CD4-positive, alpha-beta memory T cell (primary cell): ENCODE measurements around the gene FAM3A. TPM values are rescaled to one million over a fixed set of nuclear protein-coding genes. Genes with fewer than 3 reads are reported as not detected.

ENCODE experiments used
- CTCF ChIA-PET: fragments of 350-600 bp; sonication (Branson Sonifier 250); formaldehyde crosslinking; loops from one replicate; lab custom pipeline; 2021; ENCODE audit warnings: inconsistent platforms; ENCODE audit not compliant: partially characterized antibody; lab: Charles Lee
- POLR2A ChIA-PET: fragments of 350-600 bp; sonication (Branson Sonifier 250); formaldehyde crosslinking; loops from one replicate; lab custom pipeline; 2021; ENCODE audit not compliant: partially characterized antibody; lab: Charles Lee
- DNase-seq, 5 donors: peaks; one replicate each; pipeline versions ENCODE4 v3.0.0 to v3.0.0-alpha.2; 2020 to 2022; ENCODE audit warnings: mixed read lengths in 1 of 5
- H3K27ac ChIP-seq: one replicate; pipeline ENCODE4 v1.7.0; 2013; ENCODE audit warnings: low read depth, low read length
- H3K27me3 ChIP-seq: 2 replicates; pipeline ENCODE4 v1.7.0; 2013; ENCODE audit warnings: mild to moderate bottlenecking, low read length, moderate library complexity; ENCODE audit not compliant: insufficient read depth
- H3K36me3 ChIP-seq: 2 replicates; pipeline ENCODE4 v1.7.0; 2013; ENCODE audit warnings: mild to moderate bottlenecking, low read length, moderate library complexity; ENCODE audit not compliant: insufficient read depth
- H3K4me1 ChIP-seq: 2 replicates; pipeline ENCODE4 v1.7.0; 2013; ENCODE audit warnings: mild to moderate bottlenecking, low read length, moderate library complexity; ENCODE audit not compliant: insufficient read depth
- H3K4me3 ChIP-seq, 2 donors: one replicate each; pipeline ENCODE4 v1.7.0; 2013; ENCODE audit warnings: low read length in 2 of 2, mild to moderate bottlenecking in 1 of 2
- H3K9me3 ChIP-seq, 2 donors: one replicate each; pipeline ENCODE4 v1.7.0; 2013; ENCODE audit warnings: low read length in 2 of 2, control low read depth in 1 of 2; ENCODE audit not compliant: control insufficient read depth in 1 of 2
- H3K27ac Mint-ChIP-seq, 7 donors: one replicate each; pipeline ENCODE4 v1.8.0; 2020 to 2021; ENCODE audit warnings: mixed read lengths in 7 of 7, mild to moderate bottlenecking in 6 of 7, inconsistent platforms in 3 of 7, moderate library complexity in 3 of 7
- H3K27me3 Mint-ChIP-seq, 2 donors: one replicate each; pipeline ENCODE4 v1.8.0; 2020 to 2021; ENCODE audit warnings: mixed read lengths in 2 of 2
- H3K36me3 Mint-ChIP-seq, 2 donors: one replicate each; pipeline ENCODE4 v1.8.0; 2020 to 2021; ENCODE audit warnings: mixed read lengths in 2 of 2, inconsistent platforms in 1 of 2, mild to moderate bottlenecking in 1 of 2
- H3K4me1 Mint-ChIP-seq, 4 donors: one replicate each; pipeline ENCODE4 v1.8.0; 2020 to 2021; ENCODE audit warnings: mixed read lengths in 4 of 4, mild to moderate bottlenecking in 1 of 4
- H3K4me3 Mint-ChIP-seq, 8 donors: one replicate each; pipeline ENCODE4 v1.8.0; 2020 to 2021; ENCODE audit warnings: mixed read lengths in 8 of 8, mild to moderate bottlenecking in 7 of 8, moderate library complexity in 6 of 8, inconsistent platforms in 3 of 8
- H3K9me3 Mint-ChIP-seq, 8 donors: one replicate each; pipeline ENCODE4 v1.8.0; 2020 to 2021; ENCODE audit warnings: mixed read lengths in 8 of 8, mild to moderate bottlenecking in 5 of 8, inconsistent platforms in 3 of 8, moderate library complexity in 1 of 8
- intact Hi-C: fragments of 100-400 bp; cut with micrococcal nuclease; formaldehyde crosslinking; loops from one replicate; pipeline ENCODE4 v1.15.1; 2023
- polyA plus RNA-seq, 2 donors: library from polyadenylated mRNA; unstranded; fragments of 300-500 nt; fragmentation: Illumina TruSeq; gene quantifications; one replicate each; pipeline ENCODE4 v1.2.3, GENCODE V29; 2021
- total RNA-seq, 2 experiments: library from RNA; stranded (reverse); gene quantifications; one replicate each; pipeline ENCODE4 v1.2.3, GENCODE V29; 2021

The FAM3A gene
- total and polyA plus RNA-seq, 4 experiments from 2014 or later, result 18.4 to 51.8 (median 35.6) TPM

GRCh38 chrX:154464806-154465365 lies 51.1 kb downstream of the FAM3A start:
- intact Hi-C loops, result no loop called here
- H3K27me3 Mint-ChIP-seq, result no peaks in the 10 kb centered on the region
- peaks cover 0 to 18% of the 10 kb centered on the region in 2 donors for H3K36me3 Mint-ChIP-seq
- Histone ChIP-seq H3K27me3 (no peaks in the 10 kb centered on the region), H3K9me3 (no peaks in the 10 kb centered on the region), H3K4me3 (no peak overlapping the region), H3K4me1 (peaks cover 1% of the 10 kb centered on the region), H3K27ac (no peak overlapping the region), H3K36me3 (peaks cover 3% of the 10 kb centered on the region)
- POLR2A ChIA-PET, result no interaction called here
- H3K4me1 Mint-ChIP-seq, result peaks cover 0 to 9% (median 2%) of the 10 kb centered on the region in 4 donors
- CTCF ChIA-PET, result no interaction called here
- no peak overlapping the region for H3K27ac Mint-ChIP-seq
- no peak for DNase-seq
- no peaks in the 10 kb centered on the region for H3K9me3 Mint-ChIP-seq
- no peak overlapping the region for H3K4me3 Mint-ChIP-seq

DNA sequence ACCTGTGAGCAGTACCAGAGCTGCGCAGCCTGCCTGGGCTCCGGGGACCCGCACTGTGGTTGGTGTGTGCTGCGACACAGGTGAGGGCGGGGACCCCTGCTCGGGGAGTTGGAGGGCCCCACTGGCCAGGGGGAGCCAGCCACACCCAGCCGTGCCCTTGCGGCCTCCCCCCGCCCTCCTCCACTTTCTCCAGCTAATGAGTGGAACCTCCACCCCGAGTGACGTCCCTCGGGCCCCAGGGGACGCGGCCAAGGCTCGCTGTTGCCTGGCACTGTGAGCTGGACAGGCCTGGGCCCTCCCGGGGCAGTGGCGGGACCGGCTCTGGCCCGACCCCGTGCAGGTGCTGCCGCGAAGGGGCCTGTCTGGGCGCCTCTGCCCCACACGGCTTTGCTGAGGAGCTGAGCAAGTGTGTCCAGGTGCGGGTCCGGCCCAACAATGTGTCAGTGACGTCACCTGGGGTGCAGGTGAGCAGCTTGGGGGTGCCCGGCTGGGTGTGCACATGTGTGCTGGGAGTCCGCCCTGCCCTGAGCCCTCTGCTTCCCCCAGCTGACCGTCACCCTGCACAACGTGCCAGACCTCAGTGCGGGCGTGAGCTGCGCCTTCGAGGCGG lies 52.3 kb downstream of the FAM3A start:
- no peak for DNase-seq
- Histone ChIP-seq H3K27ac (no peak overlapping the region), H3K4me1 (peaks cover 9% of the 10 kb centered on the region), H3K4me3 (no peak overlapping the region), H3K9me3 (no peaks in the 10 kb centered on the region), H3K36me3 (peaks cover 3% of the 10 kb centered on the region), H3K27me3 (no peaks in the 10 kb centered on the region)
- H3K36me3 Mint-ChIP-seq, result peaks cover 0 to 20% of the 10 kb centered on the region in 2 donors
- H3K27ac Mint-ChIP-seq, result no peak overlapping the region
- CTCF ChIA-PET, result no interaction called here
- POLR2A ChIA-PET, result interaction anchor here (1.1 kb wide), 1 partner anchor 64 kb away, joined by 3 read pairs; no protein-coding TSS in a partner anchor
- H3K4me1 Mint-ChIP-seq, result peaks cover 0 to 14% (median 4%) of the 10 kb centered on the region in 4 donors
- H3K4me3 Mint-ChIP-seq, result no peak overlapping the region
- intact Hi-C loops, result no loop called here
- H3K9me3 Mint-ChIP-seq, result no peaks in the 10 kb centered on the region
- H3K27me3 Mint-ChIP-seq, result no peaks in the 10 kb centered on the region

DNA sequence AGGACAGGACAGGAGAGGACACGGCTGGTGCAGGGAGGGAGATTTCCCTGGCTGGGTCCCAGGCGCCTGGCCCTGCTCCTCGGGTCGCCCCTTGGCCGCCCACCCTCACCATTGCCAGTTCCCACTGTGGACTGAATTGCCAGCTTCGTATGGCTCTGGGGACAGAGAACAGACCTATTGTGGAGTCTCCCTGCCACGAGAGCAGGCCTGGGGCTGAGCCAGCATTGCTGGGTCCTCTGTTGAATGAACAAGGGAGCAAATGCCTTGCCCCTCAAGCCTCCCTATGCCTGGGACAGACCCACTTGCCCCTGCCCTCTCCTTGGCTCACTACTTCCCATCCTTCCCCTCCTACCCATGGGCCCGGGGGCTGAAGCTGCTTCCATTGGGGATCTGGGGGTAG lies 53.6 kb downstream of the FAM3A start:
- Mint-ChIP-seq H3K4me3 (no peak overlapping the region), H3K4me1 (peaks cover 3 to 15% (median 4%) of the 10 kb centered on the region in 4 donors), H3K27ac (no peak overlapping the region), H3K36me3 (peaks cover 0 to 20% of the 10 kb centered on the region in 2 donors), H3K9me3 (peaks cover 0 to 1% (median 0%) of the 10 kb centered on the region in 8 donors), H3K27me3 (no peaks in the 10 kb centered on the region)
- peaks cover 9% of the 10 kb centered on the region for H3K4me1 ChIP-seq
- ChIA-PET CTCF (interaction anchor here (0.7 kb wide), 1 partner anchor 65 kb away, joined by 3 read pairs; no protein-coding TSS in a partner anchor), POLR2A (interaction anchor here (0.9 kb wide), 2 partner anchors 22 to 64 kb away, joined by 3 to 4 read pairs; partner anchors contain the start of gene RPL10)
- peaks cover 3% of the 10 kb centered on the region for H3K36me3 ChIP-seq
- intact Hi-C loops, result no loop called here
- no peaks in the 10 kb centered on the region for H3K27me3 ChIP-seq
- H3K9me3 ChIP-seq, result no peaks in the 10 kb centered on the region
- no peak for DNase-seq
- H3K27ac ChIP-seq, result no peak overlapping the region
- no peak overlapping the region for H3K4me3 ChIP-seq

DNA sequence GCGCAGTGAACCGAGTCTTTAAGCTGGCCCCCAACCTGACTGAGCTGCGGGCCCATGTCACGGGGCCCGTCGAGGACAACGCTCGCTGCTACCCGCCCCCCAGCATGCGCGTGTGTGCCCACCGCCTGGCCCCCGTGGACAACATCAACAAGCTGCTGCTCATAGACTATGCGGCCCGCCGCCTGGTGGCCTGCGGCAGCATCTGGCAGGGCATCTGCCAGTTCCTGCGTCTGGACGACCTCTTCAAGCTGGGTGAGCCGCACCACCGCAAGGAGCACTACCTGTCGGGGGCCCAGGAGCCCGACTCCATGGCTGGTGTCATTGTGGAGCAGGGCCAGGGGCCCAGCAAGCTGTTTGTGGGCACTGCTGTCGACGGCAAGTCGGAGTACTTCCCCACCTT lies 55.7 kb downstream of the FAM3A start:
- H3K4me1 Mint-ChIP-seq, result peaks cover 4 to 19% (median 6%) of the 10 kb centered on the region in 4 donors
- H3K36me3 ChIP-seq, result peaks cover 3% of the 10 kb centered on the region
- peaks cover 9% of the 10 kb centered on the region for H3K4me1 ChIP-seq
- no peak overlapping the region for H3K4me3 ChIP-seq
- POLR2A ChIA-PET, result interaction anchor here (3.6 to 4.5 kb wide), 4 partner anchors 16 to 62 kb away, joined by 17 to 42 read pairs (median 36); partner anchors contain the start of genes FAM50A, RPL10, TAFAZZIN and UBL4A
- peaks cover 0 to 22% of the 10 kb centered on the region in 2 donors for H3K36me3 Mint-ChIP-seq
- H3K9me3 Mint-ChIP-seq, result peaks cover 0 to 3% (median 0%) of the 10 kb centered on the region in 8 donors
- H3K27ac ChIP-seq, result no peak overlapping the region
- CTCF ChIA-PET, result interaction anchor here (0.9 kb wide), 1 partner anchor 12 kb away, joined by 3 read pairs; no protein-coding TSS in a partner anchor
- H3K9me3 ChIP-seq, result no peaks in the 10 kb centered on the region
- no peaks in the 10 kb centered on the region for H3K27me3 ChIP-seq
- DNase-seq, result no peak
- peak overlapping the region; percentile 25 to 76 (median 48) for H3K4me3 Mint-ChIP-seq
- intact Hi-C loops, result no loop called here
- H3K27ac Mint-ChIP-seq, result no peak overlapping the region
- H3K27me3 Mint-ChIP-seq, result no peaks in the 10 kb centered on the region

DNA sequence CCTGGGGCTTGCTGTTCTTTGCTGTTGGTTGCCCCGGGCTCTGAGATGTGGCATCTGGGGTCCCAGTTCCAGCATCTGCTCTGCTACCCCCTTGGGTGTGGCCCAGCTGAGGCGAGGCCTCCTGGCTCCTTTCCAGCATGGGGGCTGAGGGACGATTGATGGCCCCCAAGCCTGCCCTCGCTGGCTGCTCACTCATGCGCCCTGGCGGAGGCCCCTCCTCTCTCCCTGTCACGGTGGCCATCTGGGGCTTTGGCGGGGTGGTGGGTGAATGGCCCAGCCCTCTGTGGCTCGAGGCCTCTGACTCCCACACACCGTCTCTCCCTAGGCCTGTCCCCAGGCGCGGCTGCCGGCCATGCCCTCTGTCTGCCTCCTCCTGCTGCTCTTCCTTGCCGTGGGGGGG lies 56.2 kb downstream of the FAM3A start:
- Histone ChIP-seq H3K4me3 (no peak overlapping the region), H3K36me3 (peaks cover 3% of the 10 kb centered on the region), H3K27ac (no peak overlapping the region), H3K27me3 (no peaks in the 10 kb centered on the region), H3K9me3 (no peaks in the 10 kb centered on the region), H3K4me1 (peaks cover 9% of the 10 kb centered on the region)
- ChIA-PET POLR2A (interaction anchor here (1.9 to 4.5 kb wide), 8 partner anchors 9 to 61 kb away, joined by 5 to 42 read pairs (median 25); partner anchors contain the start of genes FAM3A, FAM50A, LAGE3 and RPL10), CTCF (interaction anchor here (1.4 kb wide), 1 partner anchor 60 kb away, joined by 4 read pairs; no protein-coding TSS in a partner anchor)
- no peak for DNase-seq
- Mint-ChIP-seq H3K27ac (no peak overlapping the region), H3K4me1 (peaks cover 4 to 19% (median 6%) of the 10 kb centered on the region in 4 donors), H3K36me3 (peaks cover 0 to 20% of the 10 kb centered on the region in 2 donors), H3K9me3 (peaks cover 0 to 3% (median 0%) of the 10 kb centered on the region in 8 donors), H3K27me3 (no peaks in the 10 kb centered on the region), H3K4me3 (peak overlapping the region in 6 of 8 donors; percentile 9 to 88 (median 56))
- intact Hi-C loops, result loop anchor here (5.0 kb wide), 1 partner anchor 57 kb away; the partner anchor contains the start of gene FAM3A

DNA sequence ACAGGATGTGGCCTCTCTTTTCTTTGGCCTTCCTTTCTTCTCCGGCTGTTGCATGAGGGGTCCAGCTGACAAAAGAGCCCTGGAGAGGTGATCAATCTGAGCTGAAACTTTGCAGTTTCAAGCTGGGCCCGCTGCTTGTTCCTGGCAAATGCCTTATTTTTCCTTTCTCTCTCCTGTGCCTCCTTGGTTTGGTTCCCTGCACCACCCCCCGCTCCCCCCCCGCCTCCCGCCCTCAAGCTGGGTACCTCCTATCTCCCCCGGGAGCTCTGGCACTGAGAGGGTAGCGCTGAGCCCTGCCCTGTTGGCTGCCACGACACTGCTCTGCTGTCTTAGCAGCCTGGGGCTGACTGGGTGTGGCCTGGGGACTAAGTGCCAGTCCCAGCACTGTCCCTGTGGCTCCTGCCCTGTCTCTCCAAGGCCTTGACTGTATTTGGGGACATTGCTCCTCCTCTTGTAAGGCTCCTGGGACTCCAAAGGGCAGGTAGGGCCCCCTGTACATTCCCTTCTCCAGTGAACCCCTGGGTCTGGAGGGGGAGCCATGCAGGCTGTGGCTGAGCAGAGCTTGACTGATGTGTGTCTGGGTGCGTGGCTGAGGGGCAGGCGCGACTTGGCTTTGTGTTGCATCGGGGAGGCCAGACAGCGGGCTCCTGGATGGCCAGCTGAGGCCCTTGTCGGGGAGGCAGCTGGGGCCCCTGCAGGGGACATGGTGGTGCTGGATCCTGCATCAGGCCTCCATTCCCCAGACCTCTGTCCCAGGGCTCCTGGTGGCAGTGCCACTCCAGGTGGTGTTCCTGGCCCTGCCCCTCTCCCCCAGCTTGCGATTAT lies 56.9 kb downstream of the FAM3A start:
- peaks cover 9% of the 10 kb centered on the region for H3K4me1 ChIP-seq
- intact Hi-C loops, result loop anchor here (5.0 kb wide), 1 partner anchor 58 kb away; the partner anchor contains the start of gene FAM3A
- no peaks in the 10 kb centered on the region for H3K27me3 ChIP-seq
- H3K27ac ChIP-seq, result peak overlapping the region; percentile 55
- Mint-ChIP-seq H3K9me3 (peaks cover 0 to 7% (median 0%) of the 10 kb centered on the region in 8 donors), H3K4me1 (peaks cover 4 to 19% (median 6%) of the 10 kb centered on the region in 4 donors), H3K27ac (peak overlapping the region in 6 of 7 donors; percentile 52 to 85 (median 78)), H3K36me3 (peaks cover 0 to 20% of the 10 kb centered on the region in 2 donors), H3K27me3 (no peaks in the 10 kb centered on the region), H3K4me3 (peak overlapping the region; percentile 78 to 90 (median 86))
- H3K4me3 ChIP-seq, result peak overlapping the region; percentile 17 to 55
- ChIA-PET CTCF (interaction anchor here (1.4 kb wide), 1 partner anchor 59 kb away, joined by 4 read pairs; no protein-coding TSS in a partner anchor), POLR2A (interaction anchor here (0.7 to 4.5 kb wide), 15 partner anchors 9 to 532 kb away, joined by 3 to 42 read pairs (median 11); partner anchors contain the start of genes ATP6AP1, FAM3A, FAM50A and LAGE3)
- H3K36me3 ChIP-seq, result peaks cover 3% of the 10 kb centered on the region
- DNase-seq, result no peak
- H3K9me3 ChIP-seq, result no peaks in the 10 kb centered on the region
